Stimulated activated naive CD8-positive, alpha-beta T cell treated with anti-CD3 and anti-CD28 coated beads, Interleukin-15, Interleukin-2, amounts not matched to agents 100 ng/mL and 50 ng/mL, for 24 hours (primary cell): Measurements from ENCODE around the gene KIF3A.
A peak's percentile ranks its signal among the peaks of the same experiment; 100 is the strongest.

Experiments
- H3K27ac Mint-ChIP-seq: one replicate; pipeline ENCODE4 v1.8.0; 2021; ENCODE audit warnings: mild to moderate bottlenecking, mixed read lengths
- H3K27me3 Mint-ChIP-seq: one replicate; pipeline ENCODE4 v1.8.0; 2021; ENCODE audit warnings: mixed read lengths
- H3K36me3 Mint-ChIP-seq: one replicate; pipeline ENCODE4 v1.8.0; 2021; ENCODE audit warnings: low read depth, mixed read lengths
- H3K4me1 Mint-ChIP-seq: one replicate; pipeline ENCODE4 v1.8.0; 2021; ENCODE audit warnings: low read depth, mixed read lengths
- H3K4me3 Mint-ChIP-seq: one replicate; pipeline ENCODE4 v1.8.0; 2021; ENCODE audit warnings: mild to moderate bottlenecking, mixed read lengths
- H3K9me3 Mint-ChIP-seq: one replicate; pipeline ENCODE4 v1.8.0; 2021; ENCODE audit warnings: mixed read lengths

Gene KIF3A

DNA sequence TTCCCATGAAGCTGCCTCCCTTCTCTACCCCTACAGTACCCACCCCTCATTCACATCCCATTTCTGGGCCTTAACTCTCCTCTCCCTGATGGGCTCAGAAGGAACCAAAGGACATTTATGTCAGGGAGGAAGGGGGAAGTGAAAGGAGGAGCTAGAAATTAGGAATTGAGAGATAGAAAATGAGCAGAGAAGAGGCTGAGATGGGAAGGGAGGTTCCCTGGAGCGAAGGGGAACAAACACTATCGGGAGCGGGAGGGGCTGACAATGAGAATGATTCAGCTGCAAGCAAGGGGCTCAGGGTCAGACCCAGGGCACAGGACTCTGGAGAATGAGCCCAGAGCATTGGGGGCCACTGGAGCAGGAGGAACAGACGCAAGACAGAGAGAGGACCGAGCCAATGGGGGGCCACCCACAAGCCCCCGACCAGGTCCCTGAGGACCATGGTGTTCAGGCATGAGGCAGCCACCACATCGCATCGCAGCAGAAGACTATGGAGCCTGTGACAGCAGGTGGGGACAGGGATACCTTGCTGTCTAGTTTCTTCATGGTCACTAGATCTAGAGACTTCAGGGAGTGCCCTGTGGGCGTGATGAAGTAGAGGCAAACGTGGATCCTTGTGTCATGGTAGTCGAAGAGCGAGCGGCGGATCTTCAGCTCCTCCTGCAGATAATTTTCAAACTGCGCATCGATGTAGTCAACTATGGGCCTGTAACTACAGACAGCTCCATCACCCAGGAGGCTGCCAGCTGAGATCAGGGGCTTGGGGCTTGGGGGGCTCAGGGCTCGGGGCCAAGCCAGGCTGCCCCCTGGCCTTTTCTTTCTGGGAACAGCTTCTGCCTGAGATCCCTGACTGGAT lies 26.1 kb upstream of the KIF3A start:
- Mint-ChIP-seq H3K4me1 (no peaks in the 10 kb centered on the region), H3K4me3 (no peak overlapping the region), H3K27me3 (no peaks in the 10 kb centered on the region), H3K9me3 (no peaks in the 10 kb centered on the region), H3K36me3 (no peaks in the 10 kb centered on the region), H3K27ac (no peak overlapping the region)

DNA sequence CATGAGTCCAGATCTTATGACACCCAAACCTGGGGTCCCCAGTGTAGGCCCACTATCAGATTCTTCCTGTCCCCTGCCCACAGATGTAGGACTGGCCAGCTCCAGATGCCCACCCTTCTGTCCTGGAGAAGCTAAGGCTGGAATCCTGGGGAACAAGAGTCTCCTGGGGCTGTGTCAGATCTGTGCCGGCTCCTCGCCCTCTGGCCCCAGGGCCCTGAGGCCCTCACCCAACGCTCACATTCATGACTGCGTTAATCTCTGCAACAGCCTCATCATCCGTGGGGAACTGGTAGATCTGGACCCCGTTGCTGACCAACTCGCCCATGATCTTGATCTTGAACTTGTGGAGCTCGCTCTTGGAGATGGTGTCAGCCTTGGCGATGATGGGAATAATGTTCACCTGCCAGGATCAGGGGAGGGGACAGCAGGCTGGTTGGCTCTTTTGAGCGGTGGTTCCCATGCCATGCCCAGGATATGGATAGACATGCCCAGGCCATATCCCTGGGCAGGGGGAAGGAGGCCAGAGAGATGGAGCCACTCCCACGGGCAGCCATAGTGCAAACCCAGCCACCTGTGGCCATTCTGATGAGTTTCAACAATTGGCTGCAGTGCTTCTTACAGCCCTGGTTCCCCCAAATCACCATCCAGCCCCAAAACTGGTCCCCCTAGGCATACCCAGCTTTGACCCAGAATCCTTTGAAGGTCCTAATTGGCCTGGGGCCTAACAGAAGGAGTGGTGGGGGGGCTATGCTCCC lies 25.1 kb upstream of the KIF3A start:
- no peak overlapping the region for H3K27ac Mint-ChIP-seq
- H3K9me3 Mint-ChIP-seq = no peaks in the 10 kb centered on the region
- no peaks in the 10 kb centered on the region for H3K36me3 Mint-ChIP-seq
- no peaks in the 10 kb centered on the region for H3K27me3 Mint-ChIP-seq
- no peaks in the 10 kb centered on the region for H3K4me1 Mint-ChIP-seq
- H3K4me3 Mint-ChIP-seq = no peak overlapping the region

DNA sequence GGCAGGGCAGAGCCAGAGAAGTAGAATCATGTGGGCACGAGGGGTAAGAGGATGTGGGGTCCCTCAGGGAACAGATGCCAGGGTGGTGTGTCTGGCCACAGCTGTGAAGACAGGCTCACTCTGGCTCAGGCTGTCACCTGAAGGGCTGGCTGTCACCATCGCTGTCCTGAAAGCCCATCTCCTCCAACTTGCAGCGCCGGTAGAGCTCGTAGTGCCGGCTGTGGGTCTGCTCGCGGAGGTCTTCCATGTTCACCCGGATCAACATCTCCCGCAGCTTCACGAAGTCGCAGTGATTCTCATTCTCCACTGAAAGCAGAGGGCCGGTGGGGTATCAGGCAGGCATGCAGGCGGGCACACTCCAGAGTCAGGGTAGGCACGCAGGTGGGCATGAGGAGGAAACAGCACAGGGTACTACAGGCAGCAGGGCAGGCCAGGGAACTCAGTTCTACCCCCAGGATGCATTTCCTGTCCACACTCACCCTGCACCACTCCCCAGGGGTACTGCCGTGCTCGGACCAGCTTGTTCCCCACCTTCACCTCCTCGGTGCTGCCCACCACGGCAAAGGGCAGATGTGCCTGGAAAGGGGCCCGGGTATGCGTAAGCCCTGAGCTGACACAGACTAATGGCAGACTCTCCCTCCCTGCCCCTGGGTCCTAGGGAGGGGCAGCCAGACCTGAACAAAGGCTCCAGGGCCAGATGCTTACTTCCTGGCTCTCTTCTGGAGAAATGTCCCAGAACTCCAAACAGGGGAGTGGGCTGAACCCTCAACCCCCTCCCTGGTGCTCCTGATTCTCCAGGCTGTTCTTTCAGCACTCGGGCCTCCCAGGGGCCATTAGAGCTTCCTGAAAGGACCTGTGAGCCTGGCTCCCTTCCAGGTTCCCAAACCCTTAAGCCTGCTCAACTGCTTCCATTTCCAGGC lies 24.2 kb upstream of the KIF3A start:
- no peaks in the 10 kb centered on the region for H3K36me3 Mint-ChIP-seq
- no peaks in the 10 kb centered on the region for H3K4me1 Mint-ChIP-seq
- no peak overlapping the region for H3K27ac Mint-ChIP-seq
- H3K9me3 Mint-ChIP-seq = no peaks in the 10 kb centered on the region
- no peaks in the 10 kb centered on the region for H3K27me3 Mint-ChIP-seq
- no peak overlapping the region for H3K4me3 Mint-ChIP-seq

DNA sequence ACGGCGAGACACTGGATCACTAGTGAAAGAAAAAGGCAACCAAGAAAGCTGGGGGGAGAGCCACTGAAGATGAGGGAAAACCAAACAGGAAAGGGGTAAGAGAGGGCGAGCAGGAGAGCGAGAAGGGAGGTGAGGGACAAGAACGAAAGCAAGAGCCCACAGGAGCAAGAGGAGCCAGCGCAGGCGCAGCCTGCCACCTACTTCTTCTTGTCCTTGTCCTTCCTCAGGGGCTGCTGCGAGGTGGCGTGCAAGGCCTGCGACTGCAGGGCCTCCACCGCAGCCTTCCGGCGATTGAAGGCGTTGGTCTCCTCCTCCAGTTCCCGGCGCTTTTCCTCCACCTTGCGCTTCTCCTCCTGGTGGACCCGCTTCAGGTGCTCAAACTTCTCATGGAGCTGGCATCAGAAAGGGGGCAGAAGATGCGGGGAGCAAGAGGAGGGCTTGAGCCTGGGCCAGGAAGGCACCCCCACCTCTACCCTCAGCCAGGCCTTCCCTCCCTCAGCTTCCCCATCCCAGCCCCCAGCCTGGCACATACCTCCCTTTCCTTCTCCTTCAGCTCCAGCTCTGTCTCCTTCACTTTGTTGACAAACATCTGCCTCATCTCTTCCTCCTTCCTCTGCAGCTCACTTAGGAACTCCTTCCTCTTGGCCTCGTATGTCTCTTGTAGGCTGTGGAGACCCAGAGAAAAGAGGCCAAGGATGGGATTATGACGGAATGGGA lies 23.4 kb upstream of the KIF3A start:
- H3K9me3 Mint-ChIP-seq = no peaks in the 10 kb centered on the region
- no peaks in the 10 kb centered on the region for H3K36me3 Mint-ChIP-seq
- no peaks in the 10 kb centered on the region for H3K4me1 Mint-ChIP-seq
- no peak overlapping the region for H3K4me3 Mint-ChIP-seq
- H3K27ac Mint-ChIP-seq = no peak overlapping the region
- no peaks in the 10 kb centered on the region for H3K27me3 Mint-ChIP-seq

DNA sequence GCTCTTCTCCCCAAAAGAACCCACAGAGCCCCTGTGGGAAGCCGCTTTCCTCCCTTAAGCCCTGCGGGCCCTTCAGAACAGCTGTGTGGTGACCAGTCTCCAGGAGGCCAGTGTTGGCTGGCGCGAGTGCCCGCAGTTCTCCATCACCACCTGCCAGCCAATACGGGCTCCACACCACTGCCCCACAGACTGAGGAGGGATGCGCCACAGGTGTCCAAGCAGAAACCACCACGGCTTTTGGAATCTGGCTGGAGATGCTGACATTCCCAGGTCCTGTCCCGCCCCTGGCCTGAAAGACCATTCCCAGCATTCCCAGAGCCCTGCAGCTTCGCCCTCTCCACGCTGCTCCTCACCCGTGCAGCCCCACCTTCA lies 22.7 kb upstream of the KIF3A start:
- H3K9me3 Mint-ChIP-seq = no peaks in the 10 kb centered on the region
- H3K36me3 Mint-ChIP-seq = no peaks in the 10 kb centered on the region
- peaks cover 2% of the 10 kb centered on the region for H3K4me1 Mint-ChIP-seq
- H3K4me3 Mint-ChIP-seq = no peak overlapping the region
- no peaks in the 10 kb centered on the region for H3K27me3 Mint-ChIP-seq
- no peak overlapping the region for H3K27ac Mint-ChIP-seq

DNA sequence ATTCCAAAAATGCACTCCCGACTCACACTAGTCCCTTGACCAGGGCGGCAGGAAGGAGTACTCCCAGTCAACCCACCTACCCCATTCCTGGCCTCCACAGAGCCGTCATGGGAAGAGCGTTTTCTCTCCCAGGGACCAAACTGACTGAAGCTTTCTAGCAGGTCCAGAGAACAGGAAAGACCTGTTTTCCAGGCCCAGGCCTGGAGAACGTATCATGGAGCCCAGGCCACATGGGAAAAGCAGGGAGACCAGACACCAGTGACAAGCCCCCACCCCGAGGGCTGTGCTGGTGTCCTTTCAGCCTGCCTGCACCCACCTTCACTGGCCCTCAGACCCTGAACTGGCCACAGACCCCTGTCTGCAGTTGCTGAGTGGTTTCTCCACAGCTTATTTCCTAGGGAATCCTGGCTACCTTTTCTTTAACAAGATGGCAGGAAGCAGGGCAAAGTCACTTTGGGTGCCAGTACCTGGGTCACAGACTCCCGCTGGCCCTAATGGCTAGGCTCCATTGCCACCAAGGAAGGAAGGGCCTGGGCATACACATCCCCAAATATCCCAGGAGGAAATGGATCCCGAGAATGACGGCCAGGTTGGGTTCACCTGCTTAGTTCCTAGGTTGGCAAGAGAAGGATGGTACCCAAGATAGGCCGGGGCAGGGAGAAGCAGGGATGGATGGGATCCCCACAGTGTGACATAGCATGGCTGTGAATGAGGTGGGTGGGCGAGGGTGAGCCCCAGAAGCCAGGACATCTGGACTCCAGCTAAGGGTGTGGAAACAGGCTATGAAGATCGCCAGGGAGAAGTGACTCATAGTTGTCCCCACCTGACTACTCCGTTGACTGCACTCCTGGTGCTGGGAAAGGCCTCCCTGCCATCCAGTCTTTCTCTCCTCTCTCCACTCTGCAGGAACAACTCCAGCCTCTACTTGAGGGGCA lies 22.0 kb upstream of the KIF3A start:
- no peaks in the 10 kb centered on the region for H3K27me3 Mint-ChIP-seq
- no peak overlapping the region for H3K4me3 Mint-ChIP-seq
- H3K9me3 Mint-ChIP-seq = no peaks in the 10 kb centered on the region
- H3K27ac Mint-ChIP-seq = no peak overlapping the region
- no peaks in the 10 kb centered on the region for H3K36me3 Mint-ChIP-seq
- peaks cover 4% of the 10 kb centered on the region for H3K4me1 Mint-ChIP-seq

DNA sequence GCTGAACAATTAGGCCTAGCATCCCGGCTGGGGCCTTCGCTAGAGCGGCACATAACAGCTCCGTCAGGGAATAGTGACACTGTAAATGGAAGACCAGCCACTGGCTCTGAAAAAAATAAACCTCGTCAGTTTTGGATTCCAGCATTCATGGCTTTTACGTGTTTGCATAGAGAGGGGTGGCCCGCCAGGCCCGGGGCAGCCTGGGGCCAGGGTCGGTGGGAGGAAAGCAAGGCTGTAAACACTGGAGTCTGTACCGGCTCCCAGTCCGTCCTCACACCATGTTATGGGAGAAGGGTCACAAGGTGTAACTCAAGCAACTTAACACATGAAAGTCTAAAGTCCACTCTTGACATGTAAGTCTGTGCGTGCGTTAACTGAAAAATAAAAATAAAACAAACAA lies 21.1 kb upstream of the KIF3A start:
- peaks cover 5% of the 10 kb centered on the region for H3K4me1 Mint-ChIP-seq
- no peaks in the 10 kb centered on the region for H3K36me3 Mint-ChIP-seq
- H3K27me3 Mint-ChIP-seq = no peaks in the 10 kb centered on the region
- H3K9me3 Mint-ChIP-seq = no peaks in the 10 kb centered on the region
- no peak overlapping the region for H3K4me3 Mint-ChIP-seq
- no peak overlapping the region for H3K27ac Mint-ChIP-seq

DNA sequence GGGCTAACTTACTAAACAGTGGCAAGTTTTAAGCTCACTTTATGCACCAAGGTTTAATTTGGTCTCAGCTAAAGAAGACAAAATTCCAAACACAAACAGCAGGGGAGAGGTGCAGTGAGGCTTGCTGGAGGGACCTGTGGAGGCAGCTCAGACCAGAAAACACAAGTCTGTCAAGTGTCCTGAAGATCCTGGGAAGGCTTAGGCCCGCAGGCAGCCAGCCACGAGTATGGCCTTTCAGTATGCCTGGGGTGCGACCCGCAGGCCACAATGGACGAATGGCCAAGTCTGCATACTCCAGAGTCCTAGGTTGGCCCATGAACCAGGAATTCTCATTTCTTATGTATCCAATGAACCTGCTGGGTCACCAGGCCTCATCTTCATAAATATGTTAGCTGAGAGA lies 19.2 kb upstream of the KIF3A start:
- Mint-ChIP-seq H3K27me3 (no peaks in the 10 kb centered on the region), H3K36me3 (no peaks in the 10 kb centered on the region), H3K9me3 (no peaks in the 10 kb centered on the region), H3K4me1 (peaks cover 14% of the 10 kb centered on the region), H3K4me3 (no peak overlapping the region), H3K27ac (no peak overlapping the region)

DNA sequence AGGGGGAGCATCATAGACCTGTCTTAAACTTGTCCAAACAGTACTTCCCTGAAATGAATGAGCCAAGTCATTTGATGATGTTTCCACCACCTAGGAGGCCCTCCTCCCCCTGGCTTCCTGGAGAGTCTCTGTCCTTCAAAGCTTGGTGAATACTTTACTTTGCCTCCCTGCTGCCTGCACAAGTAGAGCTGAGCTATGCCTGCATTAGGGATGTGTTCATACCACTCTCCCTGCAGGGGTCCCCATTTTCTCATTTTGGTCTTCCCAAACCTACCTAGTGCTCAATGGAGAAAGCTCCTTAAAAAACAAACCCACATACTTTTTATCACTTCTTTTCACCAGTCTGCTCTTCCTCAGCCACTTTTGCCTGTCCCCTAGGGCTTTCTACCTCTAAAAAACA lies 17.6 kb upstream of the KIF3A start:
- H3K36me3 Mint-ChIP-seq = no peaks in the 10 kb centered on the region
- H3K9me3 Mint-ChIP-seq = no peaks in the 10 kb centered on the region
- H3K27me3 Mint-ChIP-seq = no peaks in the 10 kb centered on the region
- H3K4me1 Mint-ChIP-seq = peaks cover 29% of the 10 kb centered on the region
- no peak overlapping the region for H3K4me3 Mint-ChIP-seq
- no peak overlapping the region for H3K27ac Mint-ChIP-seq

DNA sequence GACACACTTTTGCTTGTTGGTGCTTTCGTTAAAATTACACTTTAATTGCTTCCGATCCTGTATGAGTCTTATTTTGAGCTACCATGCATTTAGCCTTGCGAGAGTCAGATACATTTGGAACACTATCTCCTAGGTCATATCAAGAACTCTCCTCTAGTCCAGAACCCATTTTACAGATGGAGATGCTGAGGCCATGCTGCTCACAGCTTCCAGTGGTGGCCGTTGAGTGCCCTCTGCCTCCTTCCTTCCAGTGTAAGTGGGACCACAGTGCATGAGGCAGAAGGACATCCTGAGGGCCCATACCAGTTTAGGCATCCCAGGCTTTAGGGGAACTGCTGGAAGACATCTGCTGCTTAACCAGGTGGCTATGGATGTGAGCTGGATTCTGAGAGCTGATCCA lies 16.8 kb upstream of the KIF3A start:
- Mint-ChIP-seq H3K4me3 (no peak overlapping the region), H3K9me3 (no peaks in the 10 kb centered on the region), H3K4me1 (peaks cover 29% of the 10 kb centered on the region), H3K36me3 (no peaks in the 10 kb centered on the region), H3K27me3 (no peaks in the 10 kb centered on the region), H3K27ac (no peak overlapping the region)

DNA sequence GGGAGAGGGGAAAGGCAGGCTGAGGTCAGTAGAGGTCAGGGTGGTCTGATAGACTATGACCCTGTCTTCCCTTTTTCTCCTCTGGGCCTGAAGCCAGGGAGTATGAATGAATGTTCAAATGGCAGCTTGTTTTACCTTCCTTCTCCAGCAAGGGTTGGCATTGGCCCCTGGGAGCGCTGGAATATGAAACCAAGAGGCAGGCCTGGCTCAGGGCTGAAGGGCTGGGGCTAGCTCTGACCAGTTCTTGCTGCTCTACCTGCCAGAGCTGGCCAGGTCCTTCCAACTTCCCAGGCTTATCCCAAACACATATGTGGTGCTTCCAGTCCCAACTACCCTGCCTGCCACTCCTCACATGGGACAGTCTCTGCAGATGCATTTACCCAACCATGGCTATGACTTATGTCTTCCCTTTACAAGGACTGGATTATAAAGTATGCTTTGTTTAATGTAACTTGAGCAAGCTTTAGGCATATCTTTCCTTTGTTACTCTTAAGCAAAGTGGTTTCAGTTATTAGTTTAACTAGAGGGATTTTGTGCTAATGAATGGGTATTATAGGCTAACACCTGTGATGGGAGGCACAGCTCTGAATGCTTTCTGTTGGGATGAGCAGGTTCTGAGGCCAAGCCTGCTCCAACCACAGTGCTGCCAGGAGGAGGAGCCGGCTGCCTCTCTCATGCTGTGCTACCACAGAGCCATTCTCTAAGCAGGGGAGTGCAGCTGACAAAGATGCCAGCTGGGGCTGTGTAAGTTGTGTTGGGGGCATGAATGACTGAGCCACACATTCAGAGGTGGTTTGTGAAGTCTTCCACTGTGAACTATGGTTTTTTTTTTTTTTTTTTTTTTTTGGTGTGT lies 16.0 kb upstream of the KIF3A start:
- H3K9me3 Mint-ChIP-seq = no peaks in the 10 kb centered on the region
- no peak overlapping the region for H3K4me3 Mint-ChIP-seq
- H3K4me1 Mint-ChIP-seq = peaks cover 29% of the 10 kb centered on the region
- no peaks in the 10 kb centered on the region for H3K27me3 Mint-ChIP-seq
- no peaks in the 10 kb centered on the region for H3K36me3 Mint-ChIP-seq
- peak overlapping the region; percentile 59 for H3K27ac Mint-ChIP-seq

DNA sequence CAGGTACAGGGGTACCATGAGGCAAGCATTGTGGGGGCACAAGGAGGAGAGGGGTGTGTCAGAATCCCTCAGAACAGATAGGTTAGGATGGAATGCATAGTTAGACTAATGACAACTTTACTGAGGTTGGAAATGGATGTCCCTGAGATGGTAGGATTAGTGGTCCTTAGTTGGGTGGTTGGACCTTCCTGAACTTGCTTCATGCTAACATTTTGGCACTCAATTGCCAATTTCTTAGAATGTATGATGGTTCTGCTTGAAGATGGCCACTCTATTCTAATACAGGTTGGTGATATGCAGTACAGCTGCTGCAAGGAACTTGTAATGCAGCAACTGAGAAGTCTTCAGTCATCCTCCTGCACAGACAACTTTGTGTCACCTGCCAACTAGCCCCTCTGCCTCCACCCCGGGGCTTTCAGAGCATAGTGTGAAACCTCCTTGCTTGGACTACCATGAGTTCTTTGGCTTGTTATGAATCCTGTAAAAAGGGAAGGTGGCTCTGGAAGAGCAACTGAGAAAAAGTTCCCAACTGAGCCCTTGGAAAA lies 15.3 kb upstream of the KIF3A start:
- Mint-ChIP-seq H3K36me3 (no peaks in the 10 kb centered on the region), H3K27ac (no peak overlapping the region), H3K4me1 (peaks cover 29% of the 10 kb centered on the region), H3K27me3 (no peaks in the 10 kb centered on the region), H3K9me3 (no peaks in the 10 kb centered on the region), H3K4me3 (no peak overlapping the region)
